Measurements from ENCODE around the gene RAB14. TPM values are rescaled to one million over a fixed set of nuclear protein-coding genes. Genes with fewer than 3 reads are reported as not detected.

The RAB14 gene
- total and polyA plus RNA-seq, 10 of the 15 experiments (the other 5 are each of a cell fraction or from before 2014, with no cell fraction given): 16.7 to 59.9 (median 25.4) TPM

DNA sequence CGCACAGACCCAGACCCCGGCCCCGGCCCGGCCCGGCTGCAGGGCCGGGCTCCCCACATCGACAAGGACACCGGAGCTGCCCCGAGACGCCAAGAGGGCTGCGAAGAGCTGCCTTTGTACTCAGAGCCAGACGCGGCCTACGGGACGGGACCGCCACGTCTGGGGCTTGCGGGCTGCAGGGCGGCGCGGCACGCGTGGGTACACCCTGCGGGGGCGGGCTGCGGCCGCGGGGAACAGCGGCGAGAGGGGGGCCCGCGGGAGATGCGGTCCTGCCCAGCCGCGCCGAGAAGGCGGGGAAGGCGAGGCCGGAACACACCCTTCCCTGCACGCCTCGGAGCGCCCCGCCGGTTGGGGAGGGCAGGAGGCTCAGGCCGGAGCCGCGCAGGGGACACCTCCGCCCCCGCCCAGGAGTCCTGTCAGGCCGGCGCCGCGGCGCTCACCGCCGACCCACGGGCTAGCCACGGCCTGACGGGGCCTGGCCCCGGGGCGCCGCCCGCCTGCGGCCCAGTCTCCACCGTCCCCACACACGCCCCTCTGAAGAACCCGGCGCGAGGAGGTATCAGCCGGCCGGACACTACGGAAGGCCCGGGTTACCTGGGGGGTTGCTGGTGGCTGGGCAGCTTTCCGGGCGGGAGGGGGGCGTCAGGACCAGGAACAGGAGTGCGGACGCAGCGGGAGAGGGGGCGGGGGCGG, 478 bp downstream of the RAB14 start:
- peak; percentile 50 for ATAC-seq
- RAD21 ChIA-PET (ENCODE audit: unreplicated experiment): interaction anchor here (0.9 to 2.4 kb wide), 4 partner anchors 9 to 80 kb away, joined by 3 to 15 read pairs (median 4); no protein-coding TSS in a partner anchor
- peaks cover 63% of the 10 kb centered on the region for H3K79me2 ChIP-seq (ENCODE audit: control insufficient read depth, insufficient read depth, low read length)
- SMC1A ChIA-PET (ENCODE audit: uncharacterized antibody, unreplicated experiment): interaction anchor here (0.7 to 4.8 kb wide), 7 partner anchors 9 to 199 kb away, joined by 3 to 44 read pairs (median 5); no protein-coding TSS in a partner anchor
- intact Hi-C loops (cut with micrococcal nuclease; ENCODE audit: unreplicated experiment) (no loop called here), in situ Hi-C loops (cut with MboI) (no loop called here)
- CTCF ChIA-PET: interaction anchor here (0.6 to 3.4 kb wide), 10 partner anchors 9 to 265 kb away, joined by 3 to 34 read pairs (median 4); no protein-coding TSS in a partner anchor
- peak overlapping the region; percentile 90 for H3K4me3 ChIP-seq
- peaks cover 8% of the 10 kb centered on the region for H3K4me1 ChIP-seq (ENCODE audit: control insufficient read depth, insufficient read depth, low read length)
- no peaks in the 10 kb centered on the region for H3K27me3 ChIP-seq (replicated peaks in 1 of 2; ENCODE audit: control insufficient read depth in 2 of 2, insufficient read depth in 2 of 2, low read length in 1 of 2)
- peak overlapping the region; percentile 92 for H3K27ac ChIP-seq (ENCODE audit: control insufficient read depth, insufficient read depth)
- peak overlapping the region; percentile 84 for H3K4me2 ChIP-seq (ENCODE audit: control insufficient read depth, insufficient read depth)
- no peaks in the 10 kb centered on the region for H3K36me3 ChIP-seq (ENCODE audit: control insufficient read depth in 2 of 2, insufficient read depth in 2 of 2, low read length in 1 of 2)
- H3K9me3 ChIP-seq (replicated peaks; ENCODE audit: control insufficient read depth, insufficient read depth, low read length): no peaks in the 10 kb centered on the region
- WGBS (ENCODE audit: insufficient coverage, insufficient replicate concordance, low lambda C conversion rate, missing lambda C conversion rate): under 1% methylated on average over 61 of the region's 81 CpGs
- no peak for FAIRE-seq
- peak overlapping the region; percentile 26 for H2AFZ ChIP-seq (ENCODE audit: control insufficient read depth, low read depth, low read length)
- 0 out of 2 replicates have a peak, but pooled peaks cover 4% of the 10 kb centered on the region for H4K20me1 ChIP-seq (ENCODE audit: control insufficient read depth, insufficient read depth)
- POLR2A ChIA-PET: interaction anchor here (0.6 to 2.5 kb wide), 13 partner anchors 9 to 1739 kb away, joined by 3 to 11 read pairs (median 4); partner anchors contain the start of gene FBXW2
- no peak for DNase-seq (ENCODE audit: low read depth, low spot score)
- H3K9ac ChIP-seq (ENCODE audit: control insufficient read depth, insufficient read depth, low read length): peak overlapping the region; percentile 93
- no TSS peak for BruUV-seq (replicated peaks)
- TF ChIP-seq BCL11A (IDR thresholded peaks at IDR 0.05; ENCODE audit: low read depth, low read length): no peak
- TF ChIP-seq IKZF1 (conservative IDR thresholded peaks at IDR 0.05): peak; percentile 9
- 0 out of 2 replicates have a peak, but pooled peaks have one; percentile 83 for TF ChIP-seq SMARCA5 (IDR thresholded peaks at IDR 0.05)
- peak; percentile 73 for TF ChIP-seq DPF2 (IDR thresholded peaks at IDR 0.05)
- TF ChIP-seq MYC (IDR thresholded peaks at IDR 0.05; ENCODE audit: insufficient read depth, insufficient read length, insufficient replicate concordance, low read length, severe bottlenecking): no peak
- TF ChIP-seq ZNF217 (IDR thresholded peaks at IDR 0.05): 0 out of 2 replicates have a peak, but pooled peaks have one; percentile 57
- peak; percentile 68 for TF ChIP-seq SIN3A (IDR thresholded peaks at IDR 0.05; ENCODE audit: low read depth, low read length)
- peak; percentile 70 for TF ChIP-seq GATAD2B (conservative IDR thresholded peaks at IDR 0.05; ENCODE audit: low read depth)
- TF ChIP-seq ASH2L (IDR thresholded peaks at IDR 0.05; ENCODE audit: borderline replicate concordance, low read depth): no peak
- TF ChIP-seq POLR2A (IDR thresholded peaks at IDR 0.05; ENCODE audit: low read depth, low read length): no peak
- TF ChIP-seq, protein P1, sequence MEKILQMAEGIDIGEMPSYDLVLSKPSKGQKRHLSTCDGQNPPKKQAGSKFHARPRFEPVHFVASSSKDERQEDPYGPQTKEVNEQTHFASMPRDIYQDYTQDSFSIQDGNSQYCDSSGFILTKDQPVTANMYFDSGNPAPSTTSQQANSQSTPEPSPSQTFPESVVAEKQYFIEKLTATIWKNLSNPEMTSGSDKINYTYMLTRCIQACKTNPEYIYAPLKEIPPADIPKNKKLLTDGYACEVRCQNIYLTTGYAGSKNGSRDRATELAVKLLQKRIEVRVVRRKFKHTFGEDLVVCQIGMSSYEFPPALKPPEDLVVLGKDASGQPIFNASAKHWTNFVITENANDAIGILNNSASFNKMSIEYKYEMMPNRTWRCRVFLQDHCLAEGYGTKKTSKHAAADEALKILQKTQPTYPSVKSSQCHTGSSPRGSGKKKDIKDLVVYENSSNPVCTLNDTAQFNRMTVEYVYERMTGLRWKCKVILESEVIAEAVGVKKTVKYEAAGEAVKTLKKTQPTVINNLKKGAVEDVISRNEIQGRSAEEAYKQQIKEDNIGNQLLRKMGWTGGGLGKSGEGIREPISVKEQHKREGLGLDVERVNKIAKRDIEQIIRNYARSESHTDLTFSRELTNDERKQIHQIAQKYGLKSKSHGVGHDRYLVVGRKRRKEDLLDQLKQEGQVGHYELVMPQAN (conservative IDR thresholded peaks at IDR 0.05): peak; percentile 66
- TF ChIP-seq CHD2 (IDR thresholded peaks at IDR 0.05; ENCODE audit: borderline replicate concordance, low read depth, low read length): no peak
- TF ChIP-seq FOS (IDR thresholded peaks at IDR 0.05; ENCODE audit: borderline replicate concordance, extremely low read depth, insufficient read length): no peak
- TF ChIP-seq RUNX3 (IDR thresholded peaks at IDR 0.05; ENCODE audit: low read length): 0 out of 2 replicates have a peak, but pooled peaks have one; percentile 28
- TF ChIP-seq RCOR1 (conservative IDR thresholded peaks at IDR 0.05; ENCODE audit: low read depth, low read length): no peak
- TF ChIP-seq TBL1XR1 (IDR thresholded peaks at IDR 0.05; ENCODE audit: low read depth, low read length): no peak
- TF ChIP-seq BHLHE40 (IDR thresholded peaks at IDR 0.05; ENCODE audit: borderline replicate concordance in 1 of 2, low read depth in 2 of 2, low read length in 1 of 2): peak; percentile 58 to 89; a peak in 3 of 4 replicates
- TF ChIP-seq, protein P2, sequence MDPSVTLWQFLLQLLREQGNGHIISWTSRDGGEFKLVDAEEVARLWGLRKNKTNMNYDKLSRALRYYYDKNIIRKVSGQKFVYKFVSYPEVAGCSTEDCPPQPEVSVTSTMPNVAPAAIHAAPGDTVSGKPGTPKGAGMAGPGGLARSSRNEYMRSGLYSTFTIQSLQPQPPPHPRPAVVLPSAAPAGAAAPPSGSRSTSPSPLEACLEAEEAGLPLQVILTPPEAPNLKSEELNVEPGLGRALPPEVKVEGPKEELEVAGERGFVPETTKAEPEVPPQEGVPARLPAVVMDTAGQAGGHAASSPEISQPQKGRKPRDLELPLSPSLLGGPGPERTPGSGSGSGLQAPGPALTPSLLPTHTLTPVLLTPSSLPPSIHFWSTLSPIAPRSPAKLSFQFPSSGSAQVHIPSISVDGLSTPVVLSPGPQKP (IDR thresholded peaks at IDR 0.05; ENCODE audit: low read depth, low read length): no peak
- TF ChIP-seq ZNF207 (IDR thresholded peaks at IDR 0.05; ENCODE audit: borderline replicate concordance): 0 out of 2 replicates have a peak, but pooled peaks have one; percentile 32
- TF ChIP-seq EGR1 (IDR thresholded peaks at IDR 0.05; ENCODE audit: borderline replicate concordance in 1 of 2, low read depth in 2 of 2, low read length in 2 of 2): peak in 1 of 2 experiments; percentile 84; a peak in 2 of 3 replicates
- peak; percentile 58; the same call in 1 of the 2 replicates for TF ChIP-seq MXI1 (IDR thresholded peaks at IDR 0.05; ENCODE audit: low read depth, low read length)
